ENCODE measurements around the gene KIF26B. TPM values are rescaled to one million over a fixed set of nuclear protein-coding genes. Genes with fewer than 3 reads are reported as not detected.

The KIF26B gene
- total RNA-seq, 4 donors from 2014 or later: 2.4 to 6.7 (median 6.1) TPM

DNA sequence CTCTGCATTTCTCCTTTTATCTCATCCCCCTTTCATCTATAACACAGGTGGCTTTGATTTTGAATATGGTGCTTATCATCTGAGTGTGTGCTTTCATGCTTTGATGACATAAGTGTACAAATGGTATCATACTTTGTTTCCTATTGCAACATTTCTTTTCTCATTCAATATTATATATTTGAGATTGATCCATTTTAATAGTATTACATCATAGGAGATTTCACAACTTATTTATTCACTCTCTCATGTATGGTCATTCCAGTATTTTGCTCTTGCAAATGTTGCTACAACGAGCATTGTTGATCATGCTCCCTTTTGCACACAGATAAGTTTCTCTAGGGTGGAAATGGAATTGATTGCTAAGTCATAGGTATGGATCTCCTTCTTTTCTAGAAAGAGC lies 302.8 kb downstream of the KIF26B start:
- Histone ChIP-seq H3K27ac (no peak overlapping the region), H3K27me3 (no peaks in the 10 kb centered on the region), H3K36me3 (no peaks in the 10 kb centered on the region), H3K9me3 (no peaks in the 10 kb centered on the region), H3K4me3 (replicated peaks in 1 of 3) (no peak overlapping the region), H3K4me1 (no peaks in the 10 kb centered on the region)
- TF ChIP-seq, protein P1, sequence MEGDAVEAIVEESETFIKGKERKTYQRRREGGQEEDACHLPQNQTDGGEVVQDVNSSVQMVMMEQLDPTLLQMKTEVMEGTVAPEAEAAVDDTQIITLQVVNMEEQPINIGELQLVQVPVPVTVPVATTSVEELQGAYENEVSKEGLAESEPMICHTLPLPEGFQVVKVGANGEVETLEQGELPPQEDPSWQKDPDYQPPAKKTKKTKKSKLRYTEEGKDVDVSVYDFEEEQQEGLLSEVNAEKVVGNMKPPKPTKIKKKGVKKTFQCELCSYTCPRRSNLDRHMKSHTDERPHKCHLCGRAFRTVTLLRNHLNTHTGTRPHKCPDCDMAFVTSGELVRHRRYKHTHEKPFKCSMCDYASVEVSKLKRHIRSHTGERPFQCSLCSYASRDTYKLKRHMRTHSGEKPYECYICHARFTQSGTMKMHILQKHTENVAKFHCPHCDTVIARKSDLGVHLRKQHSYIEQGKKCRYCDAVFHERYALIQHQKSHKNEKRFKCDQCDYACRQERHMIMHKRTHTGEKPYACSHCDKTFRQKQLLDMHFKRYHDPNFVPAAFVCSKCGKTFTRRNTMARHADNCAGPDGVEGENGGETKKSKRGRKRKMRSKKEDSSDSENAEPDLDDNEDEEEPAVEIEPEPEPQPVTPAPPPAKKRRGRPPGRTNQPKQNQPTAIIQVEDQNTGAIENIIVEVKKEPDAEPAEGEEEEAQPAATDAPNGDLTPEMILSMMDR (IDR thresholded peaks at IDR 0.05): no peak
- no peak for TF ChIP-seq POLR2A (IDR thresholded peaks at IDR 0.05)
- 90 to 91% methylated on average over 1 of the region's 1 CpG for WGBS, 2 donors
- intact Hi-C loops (cut with DNase I): no loop called here
- DNase-seq: no peak

DNA sequence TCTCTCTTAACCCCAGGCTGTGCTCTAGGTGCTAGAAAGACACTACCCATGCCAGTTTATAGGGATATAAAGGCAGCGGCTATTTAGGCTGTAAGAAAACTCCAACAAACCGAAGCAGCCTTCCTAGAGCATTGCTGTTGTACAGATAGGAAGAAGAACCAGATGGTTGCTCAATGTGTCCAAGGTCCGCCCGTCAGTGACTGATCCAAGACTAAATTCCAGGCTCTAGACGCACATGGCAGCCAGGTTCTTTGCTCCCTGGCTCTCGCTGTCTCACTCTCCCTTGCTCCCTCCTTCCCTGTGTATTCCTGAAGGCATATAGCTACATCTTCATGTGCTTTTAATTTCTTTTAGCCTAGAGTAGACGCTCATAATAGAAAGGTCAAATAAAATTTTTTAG lies 303.4 kb downstream of the KIF26B start:
- no peak for TF ChIP-seq POLR2A (IDR thresholded peaks at IDR 0.05)
- TF ChIP-seq, protein P1 (IDR thresholded peaks at IDR 0.05): no peak
- intact Hi-C loops (cut with DNase I): no loop called here

GRCh38 chr1:245458761-245459174 lies 304.0 kb downstream of the KIF26B start:
- Histone ChIP-seq H3K4me1 (no peaks in the 10 kb centered on the region), H3K4me3 (replicated peaks in 1 of 3) (no peak overlapping the region), H3K27ac (no peak overlapping the region), H3K9me3 (no peaks in the 10 kb centered on the region), H3K27me3 (no peaks in the 10 kb centered on the region), H3K36me3 (no peaks in the 10 kb centered on the region)
- no peak for TF ChIP-seq POLR2A (IDR thresholded peaks at IDR 0.05)
- TF ChIP-seq, protein P1 (IDR thresholded peaks at IDR 0.05): no peak
- WGBS, 2 donors: 74 to 77% methylated on average over 4 of the region's 4 CpGs
- intact Hi-C loops (cut with DNase I): no loop called here
- DNase-seq: no peak

More for the DNA sequence above, 303.4 kb downstream of the KIF26B start:
- H3K4me1 ChIP-seq: no peaks in the 10 kb centered on the region
- 83 to 89% methylated on average over 7 of the region's 7 CpGs for WGBS, 2 donors
- H3K36me3 ChIP-seq: no peaks in the 10 kb centered on the region
- H3K4me3 ChIP-seq (replicated peaks in 1 of 3): no peak overlapping the region
- no peaks in the 10 kb centered on the region for H3K9me3 ChIP-seq
- no peaks in the 10 kb centered on the region for H3K27me3 ChIP-seq
- no peak overlapping the region for H3K27ac ChIP-seq
- DNase-seq: no peak

- DNase-seq: no peak
- H3K4me1 ChIP-seq: no peaks in the 10 kb centered on the region
- no peak for TF ChIP-seq POLR2A (IDR thresholded peaks at IDR 0.05)
- TF ChIP-seq, protein P1 (IDR thresholded peaks at IDR 0.05): no peak
- 95 to 98% methylated on average over 3 of the region's 3 CpGs for WGBS, 2 donors
- no peak overlapping the region for H3K4me3 ChIP-seq (replicated peaks in 1 of 3)
- intact Hi-C loops (cut with DNase I): no loop called here
- H3K27ac ChIP-seq: no peak overlapping the region
- no peaks in the 10 kb centered on the region for H3K9me3 ChIP-seq
- H3K27me3 ChIP-seq: no peaks in the 10 kb centered on the region
- H3K36me3 ChIP-seq: no peaks in the 10 kb centered on the region
These were observed 304.8 kb downstream of the KIF26B start for GRCh38 chr1:245459621-245460020.

- Histone ChIP-seq H3K36me3 (no peaks in the 10 kb centered on the region), H3K4me3 (replicated peaks in 1 of 3) (no peak overlapping the region), H3K9me3 (no peaks in the 10 kb centered on the region), H3K27me3 (no peaks in the 10 kb centered on the region), H3K4me1 (no peaks in the 10 kb centered on the region), H3K27ac (no peak overlapping the region)
- no peak for DNase-seq
- intact Hi-C loops (cut with DNase I): no loop called here
- WGBS, 2 donors: 96 to 98% methylated on average over 5 of the region's 5 CpGs
- TF ChIP-seq, protein P1 (IDR thresholded peaks at IDR 0.05): no peak
- no peak for TF ChIP-seq POLR2A (IDR thresholded peaks at IDR 0.05)
These were observed 306.9 kb downstream of the KIF26B start for GRCh38 chr1:245461681-245462080.
